GM19023 (cell line): ENCODE data around the gene ZNF326.
"Not testable (repeated sequence)": the region's sequence is repeated elsewhere in the genome, so short reads cannot be mapped to it uniquely, and the experiment has no call there.

Source experiments
- ATAC-seq: cut with Tn5 transposase; IDR thresholded peaks from one replicate; pipeline ENCODE4 v1.9.1; 2021; ENCODE audit warnings: mild to moderate bottlenecking, moderate library complexity; ENCODE audit not compliant: unreplicated experiment

ZNF326 gene

GRCh38 chr1:89996450-89997110 is 1.7 kb downstream of the ZNF326 start:
- no peak for ATAC-seq

GRCh38 chr1:89997152-89997551 is 2.2 kb downstream of the ZNF326 start:
- not testable (repeated sequence) for ATAC-seq

- ATAC-seq, result no peak
These were observed 3.4 kb downstream of the ZNF326 start for GRCh38 chr1:89998306-89998705.

GRCh38 chr1:89999208-89999607 is 4.3 kb downstream of the ZNF326 start:
- no peak for ATAC-seq

GRCh38 chr1:89999628-90000027 is 4.7 kb downstream of the ZNF326 start:
- ATAC-seq, result no peak

GRCh38 chr1:90000934-90001676 is 6.2 kb downstream of the ZNF326 start:
- peak; percentile 55 for ATAC-seq

GRCh38 chr1:90007979-90008404 is 13.1 kb downstream of the ZNF326 start:
- ATAC-seq, result no peak

- ATAC-seq, result no peak
These were observed 17.4 kb downstream of the ZNF326 start for GRCh38 chr1:90012300-90012699.

- ATAC-seq, result no peak
These were observed 28.8 kb downstream of the ZNF326 start for GRCh38 chr1:90023691-90024090.

GRCh38 chr1:90027281-90027680 is 32.4 kb downstream of the ZNF326 start:
- ATAC-seq, result no peak

- ATAC-seq, result no peak
These were observed 44.7 kb downstream of the ZNF326 start for GRCh38 chr1:90039652-90040051.

GRCh38 chr1:90043586-90043985 is 48.7 kb downstream of the ZNF326 start:
- ATAC-seq, result no peak

- ATAC-seq, result no peak
These were observed 49.4 kb downstream of the ZNF326 start for GRCh38 chr1:90044346-90044745.

- ATAC-seq, result no peak
These were observed 51.1 kb downstream of the ZNF326 start for GRCh38 chr1:90045853-90046563.

GRCh38 chr1:90046635-90047034 is 51.7 kb downstream of the ZNF326 start:
- ATAC-seq, result peak; percentile 62

GRCh38 chr1:90048043-90048442 is 53.1 kb downstream of the ZNF326 start:
- ATAC-seq, result no peak

- ATAC-seq, result not testable (repeated sequence)
These were observed 68.1 kb downstream of the ZNF326 start for GRCh38 chr1:90062700-90063643.

GRCh38 chr1:90064109-90064508 is 69.2 kb downstream of the ZNF326 start:
- ATAC-seq, result not testable (repeated sequence)

- no peak for ATAC-seq
These were observed 72.5 kb downstream of the ZNF326 start for GRCh38 chr1:90067194-90067931.
